BLaER1 (cell line): ENCODE measurements around the gene PTPRK.

Experiments
- H3K27ac ChIP-seq: shearing (Covaris generic); formaldehyde crosslinking; 2 replicates; pipeline ENCODE4 v1.8.1; 2022
- H3K27me3 ChIP-seq: shearing (Covaris generic); formaldehyde crosslinking; 2 replicates; pipeline ENCODE4 v1.8.1; 2022
- H3K36me3 ChIP-seq: shearing (Covaris generic); formaldehyde crosslinking; 2 replicates; pipeline ENCODE4 v1.8.1; 2022
- H3K4me1 ChIP-seq: shearing (Covaris generic); formaldehyde crosslinking; 2 replicates; pipeline ENCODE4 v1.8.1; 2022
- H3K4me2 ChIP-seq: shearing (Covaris generic); formaldehyde crosslinking; 2 replicates; pipeline ENCODE4 v1.8.1; 2022
- H3K4me3 ChIP-seq: shearing (Covaris generic); formaldehyde crosslinking; 2 replicates; pipeline ENCODE4 v1.8.1; 2022
- H3K9ac ChIP-seq: shearing (Covaris generic); formaldehyde crosslinking; 2 replicates; pipeline ENCODE4 v1.8.1; 2022
- H3K9me3 ChIP-seq: shearing (Covaris generic); formaldehyde crosslinking; 2 replicates; pipeline ENCODE4 v1.8.1; 2022
- H4K20me1 ChIP-seq: shearing (Covaris generic); formaldehyde crosslinking; 2 replicates; pipeline ENCODE4 v1.8.1; 2022
- Cebpa-rat ChIP-seq: shearing (Covaris generic); IDR thresholded peaks from 2 replicates; pipeline ENCODE4 v1.8.1; 2022

Gene PTPRK

GRCh38 chr6:128046033-128046432 is 474.4 kb downstream of the PTPRK start:
- H3K27ac ChIP-seq = no peak overlapping the region
- no peak for TF ChIP-seq Cebpa-rat

GRCh38 chr6:128039543-128039942 is 480.9 kb downstream of the PTPRK start:
- no peaks in the 10 kb centered on the region for H3K9me3 ChIP-seq
- no peaks in the 10 kb centered on the region for H4K20me1 ChIP-seq
- no peaks in the 10 kb centered on the region for H3K36me3 ChIP-seq
- H3K27ac ChIP-seq = no peak overlapping the region
- no peak for TF ChIP-seq Cebpa-rat
- no peak overlapping the region for H3K4me2 ChIP-seq
- H3K4me3 ChIP-seq = no peak overlapping the region
- H3K9ac ChIP-seq = no peak overlapping the region
- no peaks in the 10 kb centered on the region for H3K27me3 ChIP-seq
- H3K4me1 ChIP-seq = no peaks in the 10 kb centered on the region

More at GRCh38 chr6:128046033-128046432, 474.4 kb downstream of the PTPRK start:
- H3K4me1 ChIP-seq = no peaks in the 10 kb centered on the region
- no peaks in the 10 kb centered on the region for H3K36me3 ChIP-seq
- no peaks in the 10 kb centered on the region for H3K27me3 ChIP-seq
- H3K4me2 ChIP-seq = no peak overlapping the region
- H4K20me1 ChIP-seq = no peaks in the 10 kb centered on the region
- H3K9me3 ChIP-seq = no peaks in the 10 kb centered on the region
- H3K9ac ChIP-seq = no peak overlapping the region
- no peak overlapping the region for H3K4me3 ChIP-seq

GRCh38 chr6:128036808-128037570 is 483.4 kb downstream of the PTPRK start:
- Histone ChIP-seq H3K27me3 (no peaks in the 10 kb centered on the region), H3K9ac (no peak overlapping the region), H3K4me1 (no peaks in the 10 kb centered on the region), H3K4me2 (no peak overlapping the region), H3K27ac (no peak overlapping the region), H4K20me1 (no peaks in the 10 kb centered on the region), H3K36me3 (no peaks in the 10 kb centered on the region), H3K9me3 (no peaks in the 10 kb centered on the region), H3K4me3 (no peak overlapping the region)
- no peak for TF ChIP-seq Cebpa-rat

- Histone ChIP-seq H4K20me1 (no peaks in the 10 kb centered on the region), H3K36me3 (no peaks in the 10 kb centered on the region), H3K4me1 (no peaks in the 10 kb centered on the region), H3K4me3 (no peak overlapping the region), H3K9me3 (no peaks in the 10 kb centered on the region), H3K4me2 (no peak overlapping the region), H3K27me3 (no peaks in the 10 kb centered on the region), H3K27ac (no peak overlapping the region), H3K9ac (no peak overlapping the region)
- TF ChIP-seq Cebpa-rat = no peak
Measured at GRCh38 chr6:128033156-128033555, 487.2 kb downstream of the PTPRK start.

GRCh38 chr6:128032042-128032441 is 488.4 kb downstream of the PTPRK start:
- no peak overlapping the region for H3K27ac ChIP-seq
- H3K9ac ChIP-seq = no peak overlapping the region
- no peaks in the 10 kb centered on the region for H3K36me3 ChIP-seq
- H3K9me3 ChIP-seq = no peaks in the 10 kb centered on the region
- H4K20me1 ChIP-seq = no peaks in the 10 kb centered on the region
- H3K4me1 ChIP-seq = no peaks in the 10 kb centered on the region
- H3K27me3 ChIP-seq = no peaks in the 10 kb centered on the region
- no peak overlapping the region for H3K4me3 ChIP-seq
- TF ChIP-seq Cebpa-rat = no peak
- no peak overlapping the region for H3K4me2 ChIP-seq

- Histone ChIP-seq H3K9me3 (no peaks in the 10 kb centered on the region), H3K27ac (no peak overlapping the region), H3K4me3 (no peak overlapping the region), H3K36me3 (no peaks in the 10 kb centered on the region), H3K4me2 (no peak overlapping the region), H3K4me1 (no peaks in the 10 kb centered on the region), H3K9ac (no peak overlapping the region), H4K20me1 (no peaks in the 10 kb centered on the region), H3K27me3 (no peaks in the 10 kb centered on the region)
- no peak for TF ChIP-seq Cebpa-rat
Measured at GRCh38 chr6:128029826-128030225, 490.6 kb downstream of the PTPRK start.

GRCh38 chr6:128028183-128028582 is 492.2 kb downstream of the PTPRK start:
- H3K27ac ChIP-seq = no peak overlapping the region
- no peaks in the 10 kb centered on the region for H3K4me1 ChIP-seq
- H3K4me2 ChIP-seq = no peak overlapping the region
- H3K4me3 ChIP-seq = no peak overlapping the region
- no peaks in the 10 kb centered on the region for H3K36me3 ChIP-seq
- no peak overlapping the region for H3K9ac ChIP-seq
- no peak for TF ChIP-seq Cebpa-rat
- no peaks in the 10 kb centered on the region for H3K27me3 ChIP-seq
- H3K9me3 ChIP-seq = no peaks in the 10 kb centered on the region
- no peaks in the 10 kb centered on the region for H4K20me1 ChIP-seq

- no peak overlapping the region for H3K4me2 ChIP-seq
- H3K9ac ChIP-seq = no peak overlapping the region
- H3K4me1 ChIP-seq = no peaks in the 10 kb centered on the region
- no peak overlapping the region for H3K4me3 ChIP-seq
- no peaks in the 10 kb centered on the region for H3K9me3 ChIP-seq
- no peaks in the 10 kb centered on the region for H3K36me3 ChIP-seq
- H3K27ac ChIP-seq = no peak overlapping the region
- H4K20me1 ChIP-seq = no peaks in the 10 kb centered on the region
- no peaks in the 10 kb centered on the region for H3K27me3 ChIP-seq
- TF ChIP-seq Cebpa-rat = no peak
Measured at GRCh38 chr6:128025478-128025877, 494.9 kb downstream of the PTPRK start.

GRCh38 chr6:128024969-128025368 is 495.4 kb downstream of the PTPRK start:
- Histone ChIP-seq H3K27ac (no peak overlapping the region), H3K9me3 (no peaks in the 10 kb centered on the region), H3K4me1 (no peaks in the 10 kb centered on the region), H4K20me1 (no peaks in the 10 kb centered on the region), H3K36me3 (no peaks in the 10 kb centered on the region), H3K27me3 (no peaks in the 10 kb centered on the region), H3K9ac (no peak overlapping the region), H3K4me2 (no peak overlapping the region), H3K4me3 (no peak overlapping the region)
- no peak for TF ChIP-seq Cebpa-rat

- Histone ChIP-seq H4K20me1 (no peaks in the 10 kb centered on the region), H3K4me1 (no peaks in the 10 kb centered on the region), H3K4me2 (no peak overlapping the region), H3K27ac (no peak overlapping the region), H3K36me3 (no peaks in the 10 kb centered on the region), H3K9me3 (no peaks in the 10 kb centered on the region), H3K9ac (no peak overlapping the region), H3K27me3 (no peaks in the 10 kb centered on the region), H3K4me3 (no peak overlapping the region)
- no peak for TF ChIP-seq Cebpa-rat
Measured at GRCh38 chr6:128024046-128024445, 496.4 kb downstream of the PTPRK start.

- H3K36me3 ChIP-seq = no peaks in the 10 kb centered on the region
- H3K27ac ChIP-seq = no peak overlapping the region
- H3K4me1 ChIP-seq = no peaks in the 10 kb centered on the region
- H4K20me1 ChIP-seq = no peaks in the 10 kb centered on the region
- H3K9me3 ChIP-seq = no peaks in the 10 kb centered on the region
- H3K9ac ChIP-seq = no peak overlapping the region
- no peak overlapping the region for H3K4me2 ChIP-seq
- TF ChIP-seq Cebpa-rat = no peak
- no peak overlapping the region for H3K4me3 ChIP-seq
- no peaks in the 10 kb centered on the region for H3K27me3 ChIP-seq
Measured at GRCh38 chr6:128018821-128019220, 501.6 kb downstream of the PTPRK start.
